ENCODE measurements around the gene LARP6. TPM values are rescaled to one million over a fixed set of nuclear protein-coding genes. Genes with fewer than 3 reads are reported as not detected.

Gene LARP6
- total and polyA plus RNA-seq, 2 of the 13 experiments (the other 11 are each of a cell fraction or from before 2014, with no cell fraction given) = 2.9 to 8.2 TPM

DNA sequence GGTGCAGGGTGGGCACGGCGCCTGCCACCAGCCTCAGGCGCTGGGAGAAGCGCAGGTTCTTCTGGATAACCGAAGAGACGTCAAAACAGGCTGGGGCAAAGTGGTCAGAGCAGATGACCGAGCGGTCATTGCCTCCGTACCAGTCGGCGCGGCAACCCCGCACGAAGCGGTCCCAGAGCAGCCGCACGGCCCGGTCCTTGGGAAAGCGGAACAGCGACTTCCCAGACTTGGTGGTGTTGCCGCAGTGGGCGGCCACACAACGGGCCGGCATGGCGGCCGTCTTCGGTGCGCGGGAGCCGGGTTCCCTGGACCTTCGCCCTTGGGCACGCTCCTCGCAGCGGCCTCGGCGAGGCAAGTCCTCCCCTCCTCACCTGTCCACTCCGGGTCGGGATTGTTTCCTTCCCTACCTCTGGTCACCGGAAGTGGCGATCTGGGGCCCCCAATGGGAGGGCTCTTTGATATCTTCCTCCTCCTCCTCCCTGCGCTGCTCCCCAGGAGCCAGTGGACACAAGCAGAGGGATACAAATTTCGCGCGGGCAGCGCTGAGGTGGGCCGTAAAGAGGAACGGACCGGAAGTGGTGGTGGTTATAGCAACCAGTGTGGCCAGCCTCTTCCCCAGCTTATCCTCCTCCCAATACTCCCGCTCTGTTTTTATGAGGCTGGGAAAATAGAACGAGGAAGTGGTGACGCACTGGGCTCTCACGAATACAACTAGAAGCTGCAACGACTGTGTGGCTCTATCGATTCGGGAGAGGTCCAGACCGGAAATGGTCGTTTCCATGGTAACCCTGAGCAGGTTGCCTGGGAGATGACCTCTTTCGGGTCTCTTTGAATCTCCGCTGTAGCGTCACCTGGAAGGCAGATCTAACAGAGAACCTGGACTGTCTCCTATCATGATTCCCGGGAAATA lies 38.3 kb upstream of the LARP6 start, which contains the start of the genes LRRC49 and THAP10:
Gene LRRC49, plus strand, starts transcription at position 825 of the 910 bp plus-strand sequence. Its CDS starts 69 bp downstream, at position 894.
Gene THAP10, minus strand, starts transcription at position 432 of the 910 bp plus-strand sequence. Its CDS starts 161 bp downstream, at position 271.
- CTCF ChIA-PET (ENCODE audit: low intra/inter-chr PET ratio, low total read pairs) = no interaction called here
- H3K4me1 ChIP-seq (ENCODE audit: insufficient read depth, low read length) = peaks cover 20% of the 10 kb centered on the region
- H3K4me3 ChIP-seq (replicated peaks in 1 of 3; ENCODE audit: insufficient read depth in 1 of 3, low read depth in 2 of 3, low read length in 3 of 3) = peak within 1 kb of the TSS; percentile 82 to 98 (median 94)
- in situ Hi-C loops (cut with HindIII; ENCODE audit: extremely low pct_ligation_motif_present, low pct_unique_long_range_greater_than_20kb) = no loop called here
- H3K36me3 ChIP-seq (replicated peaks in 1 of 2; ENCODE audit: control insufficient read depth in 1 of 2, insufficient read depth in 2 of 2, low read length in 2 of 2) = no peaks in the 10 kb centered on the region
- no peaks in the 10 kb centered on the region for H4K20me1 ChIP-seq (ENCODE audit: insufficient read depth, low read length)
- ATAC-seq = peak; percentile 99
- H3K9ac ChIP-seq (ENCODE audit: insufficient read depth, low read depth, low read length) = peak within 1 kb of the TSS; percentile 72
- peaks cover 9% of the 10 kb centered on the region for H3K79me2 ChIP-seq (ENCODE audit: insufficient read depth, low read length)
- no peaks in the 10 kb centered on the region for H3K9me3 ChIP-seq (ENCODE audit: low read length)
- H3K4me2 ChIP-seq (ENCODE audit: low read depth, low read length) = peak within 1 kb of the TSS; percentile 89
- peak; percentile 91 for DNase-seq (ENCODE audit: low spot score)
- under 1% methylated on average over 19 of the region's 61 CpGs for WGBS (ENCODE audit: low lambda C conversion rate)
- intact Hi-C loops (cut with micrococcal nuclease; ENCODE audit: unreplicated experiment) = no loop called here
- H3K27ac ChIP-seq (ENCODE audit: extremely low read length, insufficient read depth, low read length) = peak within 1 kb of the TSS; percentile 78
- peak; percentile 90 for FAIRE-seq
- H2AFZ ChIP-seq (ENCODE audit: low read length) = peak within 1 kb of the TSS; percentile 71
- no peaks in the 10 kb centered on the region for H3K27me3 ChIP-seq (ENCODE audit: control insufficient read depth in 1 of 2, insufficient read depth in 2 of 2, low read length in 2 of 2)
- BruUV-seq (replicated peaks) = TSS peak; percentile 72
- POLR2A ChIA-PET = interaction anchor here (1.1 to 1.9 kb wide), 3 partner anchors 8 to 58 kb away, joined by 3 to 7 read pairs (median 6); no protein-coding TSS in a partner anchor
- TF ChIP-seq ZSCAN21 (CRISPR knock-in tag; IDR thresholded peaks at IDR 0.05; ENCODE audit: borderline replicate concordance) = peak; percentile 63; the same call in 1 of the 2 replicates
- TF ChIP-seq ZKSCAN8 (CRISPR knock-in tag; IDR thresholded peaks at IDR 0.05; ENCODE audit: borderline replicate concordance) = no peak
- no peak for TF ChIP-seq HIVEP1 (CRISPR knock-in tag; IDR thresholded peaks at IDR 0.05)
- no peak for TF ChIP-seq HIC2 (CRISPR knock-in tag; IDR thresholded peaks at IDR 0.05; ENCODE audit: low read depth)
- no peak for TF ChIP-seq CENPBD1 (CRISPR knock-in tag; IDR thresholded peaks at IDR 0.05; ENCODE audit: borderline replicate concordance, low read depth)
- TF ChIP-seq, protein P1, sequence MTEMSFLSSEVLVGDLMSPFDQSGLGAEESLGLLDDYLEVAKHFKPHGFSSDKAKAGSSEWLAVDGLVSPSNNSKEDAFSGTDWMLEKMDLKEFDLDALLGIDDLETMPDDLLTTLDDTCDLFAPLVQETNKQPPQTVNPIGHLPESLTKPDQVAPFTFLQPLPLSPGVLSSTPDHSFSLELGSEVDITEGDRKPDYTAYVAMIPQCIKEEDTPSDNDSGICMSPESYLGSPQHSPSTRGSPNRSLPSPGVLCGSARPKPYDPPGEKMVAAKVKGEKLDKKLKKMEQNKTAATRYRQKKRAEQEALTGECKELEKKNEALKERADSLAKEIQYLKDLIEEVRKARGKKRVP (CRISPR knock-in tag; IDR thresholded peaks at IDR 0.05) = no peak
- TF ChIP-seq ZSCAN12 (CRISPR knock-in tag; IDR thresholded peaks at IDR 0.05) = no peak
- TF ChIP-seq ZNF670 (CRISPR knock-in tag; IDR thresholded peaks at IDR 0.05; ENCODE audit: borderline replicate concordance) = no peak
- no peak for TF ChIP-seq ZNF33A (CRISPR knock-in tag; IDR thresholded peaks at IDR 0.05; ENCODE audit: borderline replicate concordance)
- no peak for TF ChIP-seq MIER2 (CRISPR knock-in tag; IDR thresholded peaks at IDR 0.05)
- no peak for TF ChIP-seq NFKBIZ (CRISPR knock-in tag; IDR thresholded peaks at IDR 0.05)
- no peak for TF ChIP-seq ZNF256 (CRISPR knock-in tag; conservative IDR thresholded peaks at IDR 0.05)
- no peak for TF ChIP-seq SCMH1 (CRISPR knock-in tag; IDR thresholded peaks at IDR 0.05; ENCODE audit: borderline replicate concordance)
- TF ChIP-seq RBFOX2 (IDR thresholded peaks at IDR 0.05; ENCODE audit: low read depth, low read length) = peak; percentile 67
- no peak for TF ChIP-seq PRPF4 (IDR thresholded peaks at IDR 0.05; ENCODE audit: low read depth, low read length, poor library complexity, severe bottlenecking)
- TF ChIP-seq ZNF598 (CRISPR knock-in tag; IDR thresholded peaks at IDR 0.05; ENCODE audit: borderline replicate concordance) = no peak
- no peak for TF ChIP-seq ZNF10 (CRISPR knock-in tag; IDR thresholded peaks at IDR 0.05; ENCODE audit: borderline replicate concordance, low read depth)
- TF ChIP-seq, protein P2, sequence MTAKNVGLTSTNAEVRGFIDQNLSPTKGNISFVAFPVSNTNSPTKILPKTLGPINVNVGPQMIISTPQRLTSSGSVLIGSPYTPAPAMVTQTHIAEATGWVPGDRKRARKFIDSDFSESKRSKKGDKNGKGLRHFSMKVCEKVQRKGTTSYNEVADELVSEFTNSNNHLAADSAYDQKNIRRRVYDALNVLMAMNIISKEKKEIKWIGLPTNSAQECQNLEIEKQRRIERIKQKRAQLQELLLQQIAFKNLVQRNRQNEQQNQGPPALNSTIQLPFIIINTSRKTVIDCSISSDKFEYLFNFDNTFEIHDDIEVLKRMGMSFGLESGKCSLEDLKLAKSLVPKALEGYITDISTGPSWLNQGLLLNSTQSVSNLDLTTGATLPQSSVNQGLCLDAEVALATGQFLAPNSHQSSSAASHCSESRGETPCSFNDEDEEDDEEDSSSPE (CRISPR knock-in tag; IDR thresholded peaks at IDR 0.05) = peak; percentile 97
- TF ChIP-seq HNRNPK (IDR thresholded peaks at IDR 0.05; ENCODE audit: low read depth, low read length, poor library complexity, severe bottlenecking) = no peak
